ENCODE results near the gene OMA1.

Gene OMA1

GRCh38 chr1:58460469-58460868 lies 86.1 kb downstream of the OMA1 start:
- no peak overlapping the region for H3K4me3 ChIP-seq (ENCODE audit: low read length)
- DNase-seq (ENCODE audit: low read depth): no peak
- no peak for TF ChIP-seq CTCF (conservative IDR thresholded peaks at IDR 0.05; ENCODE audit: low read length)

- H3K4me3 ChIP-seq (ENCODE audit: low read length): no peak overlapping the region
- no peak for TF ChIP-seq CTCF (conservative IDR thresholded peaks at IDR 0.05; ENCODE audit: low read length)
- no peak for DNase-seq (ENCODE audit: low read depth)
These were observed 86.6 kb downstream of the OMA1 start for GRCh38 chr1:58459911-58460310.

- DNase-seq (ENCODE audit: low read depth): no peak
- H3K4me3 ChIP-seq (ENCODE audit: low read length): no peak overlapping the region
- no peak for TF ChIP-seq CTCF (conservative IDR thresholded peaks at IDR 0.05; ENCODE audit: low read length)
These were observed 89.4 kb downstream of the OMA1 start for GRCh38 chr1:58457023-58457635.

GRCh38 chr1:58456470-58456869 lies 90.1 kb downstream of the OMA1 start:
- TF ChIP-seq CTCF (conservative IDR thresholded peaks at IDR 0.05; ENCODE audit: low read length): no peak
- peak; percentile 95 for DNase-seq (ENCODE audit: low read depth)
- no peak overlapping the region for H3K4me3 ChIP-seq (ENCODE audit: low read length)

GRCh38 chr1:58454807-58455206 lies 91.7 kb downstream of the OMA1 start:
- DNase-seq (ENCODE audit: low read depth): no peak
- H3K4me3 ChIP-seq (ENCODE audit: low read length): no peak overlapping the region
- no peak for TF ChIP-seq CTCF (conservative IDR thresholded peaks at IDR 0.05; ENCODE audit: low read length)

GRCh38 chr1:58454385-58454784 lies 92.1 kb downstream of the OMA1 start:
- H3K4me3 ChIP-seq (ENCODE audit: low read length): no peak overlapping the region
- no peak for DNase-seq (ENCODE audit: low read depth)
- no peak for TF ChIP-seq CTCF (conservative IDR thresholded peaks at IDR 0.05; ENCODE audit: low read length)

- no peak for DNase-seq (ENCODE audit: low read depth)
- no peak overlapping the region for H3K4me3 ChIP-seq (ENCODE audit: low read length)
- no peak for TF ChIP-seq CTCF (conservative IDR thresholded peaks at IDR 0.05; ENCODE audit: low read length)
These were observed 94.8 kb downstream of the OMA1 start for GRCh38 chr1:58451560-58452191.
